ENCODE results near the gene UBE2D2. TPM values are rescaled to one million over a fixed set of nuclear protein-coding genes. Genes with fewer than 3 reads are reported as not detected.
"Not testable (repeated sequence)": the region's sequence is repeated elsewhere in the genome, so short reads cannot be mapped to it uniquely, and the experiment has no call there.

UBE2D2 gene
- total and polyA plus RNA-seq, 2 experiments from 2014 or later = 88.8 to 129 TPM

DNA sequence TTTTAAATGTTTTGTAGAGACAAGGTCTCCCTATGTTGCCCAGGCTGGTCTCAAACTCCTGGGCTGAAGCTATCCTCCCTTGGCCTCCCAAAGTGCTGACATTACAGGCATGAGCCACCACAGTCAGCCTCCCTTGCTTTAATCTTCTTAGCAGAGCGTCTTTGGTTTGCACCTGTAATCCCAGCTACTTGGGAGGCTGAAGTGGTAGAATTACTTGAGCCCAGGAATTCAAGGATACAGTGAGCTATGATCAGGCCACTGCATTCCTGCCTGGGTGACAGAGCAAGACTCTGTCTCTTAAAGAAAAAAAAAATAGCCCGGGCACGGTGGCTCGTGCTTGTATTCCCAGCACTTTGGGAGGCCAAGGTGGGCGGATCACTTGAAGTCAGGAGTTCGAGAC, 27.8 kb downstream of the UBE2D2 start:
- DNase-seq = no peak
- Histone ChIP-seq H3K9me3 (ENCODE audit: low read depth) (no peaks in the 10 kb centered on the region), H3K4me2 (ENCODE audit: unreplicated experiment) (no peak overlapping the region), H3K9ac (no peak overlapping the region), H3K79me2 (ENCODE audit: insufficient read depth) (peaks cover 100% of the 10 kb centered on the region), H3K9me2 (ENCODE audit: insufficient read depth) (no peaks in the 10 kb centered on the region), H3K36me3 (ENCODE audit: low read depth) (no peaks in the 10 kb centered on the region), H2AFZ (no peak overlapping the region), H3K4me1 (ENCODE audit: insufficient read depth) (peaks cover 5% of the 10 kb centered on the region), H3K27ac (no peak overlapping the region), H3K27me3 (replicated peaks; ENCODE audit: insufficient read depth) (no peaks in the 10 kb centered on the region), H3F3A (ENCODE audit: insufficient read depth) (0 out of 2 replicates have a peak, but pooled peaks cover 2% of the 10 kb centered on the region), H4K20me1 (ENCODE audit: insufficient read depth) (no peaks in the 10 kb centered on the region; the same call in 1 of the 2 replicates), H3K4me3 (no peak overlapping the region)
- 94 to 95% methylated on average over 6 of the region's 6 CpGs for WGBS, 2 experiments (ENCODE audit: low coverage in 1 of 2, low lambda C conversion rate in 2 of 2, missing lambda C conversion rate in 2 of 2)
- TF ChIP-seq EZH2 (IDR thresholded peaks at IDR 0.05; ENCODE audit: insufficient read depth, poor library complexity, severe bottlenecking) (no peak), EZH2phosphoT487 (IDR thresholded peaks at IDR 0.05; ENCODE audit: insufficient read depth, low read depth) (no peak)
- in situ Hi-C loops (cut with MboI) = no loop called here

- peaks cover 3% of the 10 kb centered on the region; the same call in 1 of the 2 replicates for H4K20me1 ChIP-seq (ENCODE audit: insufficient read depth)
- WGBS, 2 experiments (ENCODE audit: low coverage in 1 of 2, low lambda C conversion rate in 2 of 2, missing lambda C conversion rate in 2 of 2) = 94 to 100% methylated on average over 3 of the region's 3 CpGs
- in situ Hi-C loops (cut with MboI) = no loop called here
These were observed 31.1 kb downstream of the UBE2D2 start for GRCh38 chr5:139592289-139592688.

GRCh38 chr5:139593076-139593475, 31.9 kb downstream of the UBE2D2 start:
- in situ Hi-C loops (cut with MboI); H3K4me2 ChIP-seq (ENCODE audit: unreplicated experiment); H3K9me2 ChIP-seq (ENCODE audit: insufficient read depth); H3K9me3 ChIP-seq (ENCODE audit: low read depth); H3F3A ChIP-seq (ENCODE audit: insufficient read depth); H2AFZ ChIP-seq; H3K27me3 ChIP-seq (replicated peaks; ENCODE audit: insufficient read depth); H3K27ac ChIP-seq; H3K4me3 ChIP-seq; H3K36me3 ChIP-seq (ENCODE audit: low read depth); DNase-seq; H3K9ac ChIP-seq; H4K20me1 ChIP-seq (ENCODE audit: insufficient read depth): not testable (repeated sequence)
- Histone ChIP-seq H3K4me1 (ENCODE audit: insufficient read depth) (peaks cover 10% of the 10 kb centered on the region), H3K79me2 (ENCODE audit: insufficient read depth) (peaks cover 100% of the 10 kb centered on the region)
- 93 to 95% methylated on average over 7 to 8 of the region's 8 CpGs for WGBS, 2 experiments (ENCODE audit: low coverage in 1 of 2, low lambda C conversion rate in 2 of 2, missing lambda C conversion rate in 2 of 2)

More at GRCh38 chr5:139592289-139592688, 31.1 kb downstream of the UBE2D2 start:
- H3K27ac ChIP-seq = no peak overlapping the region
- H3K27me3 ChIP-seq (replicated peaks; ENCODE audit: insufficient read depth) = no peaks in the 10 kb centered on the region
- H3K36me3 ChIP-seq (ENCODE audit: low read depth) = no peaks in the 10 kb centered on the region
- H3K9me3 ChIP-seq (ENCODE audit: low read depth) = no peaks in the 10 kb centered on the region
- no peak overlapping the region for H2AFZ ChIP-seq
- H3F3A ChIP-seq (ENCODE audit: insufficient read depth) = 0 out of 2 replicates have a peak, but pooled peaks cover 3% of the 10 kb centered on the region
- H3K4me1 ChIP-seq (ENCODE audit: insufficient read depth) = peaks cover 10% of the 10 kb centered on the region
- H3K9me2 ChIP-seq (ENCODE audit: insufficient read depth) = no peaks in the 10 kb centered on the region
- peaks cover 100% of the 10 kb centered on the region for H3K79me2 ChIP-seq (ENCODE audit: insufficient read depth)
- H3K4me3 ChIP-seq = no peak overlapping the region
- H3K9ac ChIP-seq = no peak overlapping the region
- TF ChIP-seq EZH2phosphoT487 (IDR thresholded peaks at IDR 0.05; ENCODE audit: insufficient read depth, low read depth) (no peak), EZH2 (IDR thresholded peaks at IDR 0.05; ENCODE audit: insufficient read depth, poor library complexity, severe bottlenecking) (no peak)
- no peak for DNase-seq
- no peak overlapping the region for H3K4me2 ChIP-seq (ENCODE audit: unreplicated experiment)

- H3K9ac ChIP-seq = no peak overlapping the region
- H3K4me3 ChIP-seq = peak overlapping the region; percentile 31
- H3K4me2 ChIP-seq (ENCODE audit: unreplicated experiment) = peak overlapping the region; percentile 66
- H3K27ac ChIP-seq = peak overlapping the region; percentile 42
- H4K20me1 ChIP-seq (ENCODE audit: insufficient read depth) = peaks cover 5% of the 10 kb centered on the region; the same call in 1 of the 2 replicates
- no peaks in the 10 kb centered on the region for H3K36me3 ChIP-seq (ENCODE audit: low read depth)
- no peak overlapping the region for H2AFZ ChIP-seq
- 0 out of 2 replicates have a peak, but pooled peaks cover 3% of the 10 kb centered on the region for H3F3A ChIP-seq (ENCODE audit: insufficient read depth)
- no peaks in the 10 kb centered on the region for H3K9me2 ChIP-seq (ENCODE audit: insufficient read depth)
- 27 to 28% methylated on average over 3 of the region's 3 CpGs for WGBS, 2 experiments (ENCODE audit: low coverage in 1 of 2, low lambda C conversion rate in 2 of 2, missing lambda C conversion rate in 2 of 2)
- TF ChIP-seq EZH2phosphoT487 (IDR thresholded peaks at IDR 0.05; ENCODE audit: insufficient read depth, low read depth) (no peak), EZH2 (IDR thresholded peaks at IDR 0.05; ENCODE audit: insufficient read depth, poor library complexity, severe bottlenecking) (no peak)
- H3K4me1 ChIP-seq (ENCODE audit: insufficient read depth) = peaks cover 10% of the 10 kb centered on the region
- peaks cover 100% of the 10 kb centered on the region for H3K79me2 ChIP-seq (ENCODE audit: insufficient read depth)
- DNase-seq = peak; percentile 57
- in situ Hi-C loops (cut with MboI) = no loop called here
- no peaks in the 10 kb centered on the region for H3K9me3 ChIP-seq (ENCODE audit: low read depth)
- no peaks in the 10 kb centered on the region for H3K27me3 ChIP-seq (replicated peaks; ENCODE audit: insufficient read depth)
These were observed 32.7 kb downstream of the UBE2D2 start for GRCh38 chr5:139593716-139594319.

Measured in GM23248 (cell line).